Fibroblast of skin of left quadriceps (primary cell): ENCODE results near the gene LLGL1.
A peak's percentile ranks its signal among the peaks of the same experiment; 100 is the strongest.

ENCODE experiments used
- DNase-seq, 2 experiments: peaks; one replicate each; pipeline ENCODE4 v3.0.0-alpha.2; 2013; ENCODE audit warnings: low read depth in 2 of 2

Gene LLGL1

DNA sequence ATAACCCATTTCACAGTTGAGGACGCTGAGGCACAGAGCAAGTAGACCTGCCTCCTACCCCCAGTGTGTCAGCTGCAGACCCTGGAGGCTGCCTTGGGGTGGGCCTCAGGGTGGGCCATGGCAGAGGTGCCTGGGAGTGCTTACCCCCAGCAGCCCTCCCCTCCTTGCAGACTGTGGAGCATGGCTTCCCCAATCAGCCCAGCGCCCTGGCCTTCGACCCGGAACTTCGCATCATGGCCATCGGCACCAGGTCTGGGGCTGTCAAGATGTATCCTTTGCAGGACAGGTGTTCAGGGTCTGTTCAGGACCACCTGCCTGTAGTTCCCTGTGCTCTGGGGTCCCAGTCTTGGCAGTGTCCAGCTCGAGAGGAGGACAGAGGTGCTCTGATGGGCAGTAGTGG is 4.3 kb downstream of the LLGL1 start:
- no peak for DNase-seq

DNA sequence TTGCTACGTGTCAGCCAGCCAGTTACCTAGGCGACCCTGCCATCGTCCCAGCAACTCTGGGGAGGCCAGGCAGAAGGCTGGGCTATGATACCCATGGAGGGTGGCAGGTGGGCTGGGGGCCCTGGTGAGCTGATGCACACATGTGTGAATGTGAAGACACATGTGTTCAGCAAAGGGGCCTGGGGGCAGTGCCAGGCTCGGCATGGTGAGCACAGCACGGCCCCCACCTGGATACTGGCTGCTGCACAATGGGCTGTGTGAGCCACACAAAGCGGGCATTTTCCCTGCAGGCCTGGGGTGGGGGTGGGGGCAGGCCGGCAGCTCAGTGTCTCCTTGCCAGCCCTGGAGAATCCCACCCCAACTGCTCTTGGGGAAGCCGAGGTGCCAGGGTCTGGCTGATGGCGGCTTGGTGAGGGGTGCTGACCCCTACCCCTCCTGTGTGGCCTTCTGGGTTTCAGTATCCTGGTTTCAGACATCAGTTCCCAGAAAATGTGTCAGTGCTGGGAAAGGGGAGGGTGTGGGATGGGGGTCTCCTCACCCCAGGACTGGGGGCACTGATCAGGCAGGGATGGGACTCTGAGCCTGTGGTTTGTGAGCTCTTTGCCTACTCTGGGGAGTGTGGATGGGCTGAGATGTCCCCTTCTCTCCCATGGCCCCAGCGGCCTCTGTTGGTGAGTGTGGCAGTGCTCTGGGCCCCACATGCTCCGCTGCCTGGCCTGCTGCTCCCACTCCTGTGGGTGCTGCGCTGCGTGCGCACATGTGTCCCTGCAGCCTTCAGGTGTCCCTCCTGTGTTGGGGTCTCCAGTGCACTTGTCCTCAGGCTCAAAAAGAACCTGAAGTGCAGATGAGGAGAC is 5.1 kb downstream of the LLGL1 start:
- DNase-seq: no peak

DNA sequence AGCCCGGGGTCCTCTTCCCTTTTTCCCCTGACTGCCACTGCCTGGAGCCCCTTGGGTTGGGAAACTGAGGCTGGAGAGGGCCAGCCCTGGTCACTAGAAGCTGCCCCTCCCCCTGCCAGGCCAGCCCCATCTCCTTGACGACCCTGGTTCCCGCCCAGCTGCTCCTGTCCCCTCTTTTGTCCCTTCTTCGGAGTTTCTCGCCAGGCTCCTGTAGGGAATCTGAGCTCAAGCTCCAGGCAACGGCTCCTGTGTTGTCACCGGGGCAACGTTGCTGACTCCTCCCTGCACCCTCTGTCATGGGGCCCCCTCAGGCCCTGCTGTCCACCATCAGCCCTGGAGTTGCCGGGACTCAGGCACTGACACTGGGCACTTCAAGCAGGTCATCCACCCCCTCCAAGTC is 5.7 kb downstream of the LLGL1 start:
- no peak for DNase-seq

DNA sequence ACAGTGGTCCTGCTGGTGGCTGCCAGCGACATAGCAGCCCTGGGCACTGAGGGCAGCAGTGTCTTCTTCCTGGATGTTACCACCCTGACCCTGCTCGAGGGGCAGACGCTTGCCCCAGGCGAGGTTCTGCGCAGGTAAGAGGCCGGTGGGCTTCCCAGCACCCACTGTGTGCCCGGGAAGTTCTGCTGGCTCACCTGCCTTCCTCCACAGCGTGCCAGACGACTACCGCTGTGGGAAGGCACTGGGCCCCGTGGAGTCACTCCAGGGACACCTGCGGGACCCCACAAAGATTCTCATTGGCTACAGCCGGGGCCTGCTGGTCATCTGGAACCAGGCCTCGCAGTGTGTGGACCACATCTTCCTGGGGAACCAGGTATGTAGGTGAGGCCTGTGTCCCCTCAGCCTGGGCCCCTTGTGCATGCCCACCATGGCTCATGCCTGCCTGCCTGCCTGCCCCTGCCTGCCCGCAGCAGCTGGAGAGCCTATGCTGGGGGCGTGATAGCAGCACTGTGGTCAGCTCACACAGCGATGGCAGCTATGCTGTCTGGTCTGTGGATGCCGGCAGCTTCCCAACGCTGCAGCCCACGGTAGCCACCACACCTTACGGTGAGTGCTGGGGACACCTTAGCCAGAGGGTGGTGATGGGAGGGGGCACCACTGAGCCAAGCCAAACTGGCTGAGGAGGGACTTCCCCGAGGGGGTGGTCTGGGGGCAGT is 8.5 kb downstream of the LLGL1 start:
- no peak for DNase-seq

DNA sequence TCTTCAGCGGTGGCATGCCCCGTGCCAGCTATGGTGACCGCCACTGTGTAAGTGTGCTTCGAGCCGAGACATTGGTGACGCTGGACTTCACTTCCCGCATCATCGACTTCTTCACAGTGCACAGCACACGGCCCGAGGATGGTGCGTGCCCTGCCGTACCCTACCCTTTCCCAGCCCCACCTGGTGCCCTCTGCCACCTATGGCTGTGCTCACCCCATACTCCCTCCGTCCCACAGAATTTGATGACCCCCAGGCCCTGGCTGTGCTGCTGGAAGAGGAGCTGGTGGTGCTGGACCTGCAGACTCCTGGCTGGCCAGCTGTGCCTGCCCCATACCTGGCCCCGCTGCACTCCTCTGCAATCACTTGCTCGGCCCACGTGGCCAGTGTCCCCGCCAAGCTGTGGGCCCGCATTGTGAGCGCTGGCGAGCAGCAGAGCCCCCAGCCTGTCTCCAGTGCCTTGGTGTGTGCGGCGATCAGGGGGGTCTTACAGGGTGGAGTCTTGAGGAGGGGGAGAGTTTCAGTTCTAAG is 9.5 kb downstream of the LLGL1 start:
- no peak for DNase-seq

DNA sequence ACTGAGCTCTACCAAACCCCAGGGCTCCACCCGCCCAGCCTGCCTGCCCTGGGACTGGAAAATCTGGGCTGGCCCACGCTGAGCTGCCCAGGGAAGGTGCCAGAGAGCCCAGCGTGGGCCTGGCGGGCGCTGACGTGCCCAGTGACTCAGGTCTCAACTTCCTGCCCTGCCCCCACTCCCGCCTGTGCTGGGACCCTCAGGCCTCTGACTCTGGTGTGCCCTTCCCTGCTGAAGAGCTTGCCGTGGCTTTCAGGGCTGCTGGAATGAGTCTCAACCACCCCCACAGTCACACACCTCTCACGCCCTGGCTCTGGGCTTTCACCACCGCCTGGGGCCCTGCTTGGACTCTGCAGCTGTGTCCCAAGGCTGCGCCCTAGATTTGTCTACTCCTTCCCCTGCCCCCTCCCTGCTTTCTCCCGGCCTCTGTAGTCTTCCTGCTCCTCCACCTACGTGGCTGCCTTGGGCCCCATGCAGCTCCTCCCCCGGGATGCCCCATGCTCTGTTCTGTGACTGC is 10.4 kb downstream of the LLGL1 start:
- no peak for DNase-seq

DNA sequence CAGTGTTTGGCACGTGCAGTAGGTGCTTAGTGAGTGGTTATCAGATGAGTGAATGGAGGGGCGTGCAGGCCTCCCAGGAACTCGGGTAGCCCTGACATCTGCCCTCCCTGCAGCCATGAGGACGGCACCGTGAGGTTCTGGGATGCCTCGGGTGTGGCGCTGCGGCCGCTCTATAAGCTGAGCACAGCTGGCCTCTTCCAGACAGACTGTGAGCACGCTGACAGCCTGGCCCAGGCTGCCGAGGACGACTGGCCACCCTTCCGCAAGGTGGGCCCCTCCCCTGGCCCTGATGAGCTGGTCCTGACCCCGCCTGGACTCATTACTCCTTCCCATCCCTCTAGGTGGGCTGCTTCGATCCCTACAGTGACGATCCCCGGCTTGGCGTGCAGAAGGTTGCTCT is 11.1 kb downstream of the LLGL1 start:
- no peak for DNase-seq

DNA sequence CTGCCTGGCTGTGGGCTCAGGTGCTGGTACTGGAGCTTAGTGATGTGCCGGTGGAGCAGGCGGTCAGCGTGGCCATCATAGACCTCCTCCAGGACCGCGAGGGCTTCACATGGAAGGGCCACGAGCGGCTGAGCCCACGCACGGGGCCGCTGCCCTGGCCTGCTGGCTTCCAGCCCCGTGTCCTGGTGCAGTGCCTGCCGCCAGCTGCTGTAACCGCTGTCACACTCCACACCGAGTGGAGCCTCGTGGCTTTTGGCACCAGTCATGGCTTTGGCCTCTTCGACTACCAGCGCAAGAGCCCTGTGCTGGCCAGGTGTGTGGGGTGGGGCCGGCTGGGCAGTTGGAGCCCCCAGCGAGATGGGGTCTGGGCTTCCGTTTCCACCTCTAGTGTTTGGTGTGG is 12.0 kb downstream of the LLGL1 start:
- no peak for DNase-seq

DNA sequence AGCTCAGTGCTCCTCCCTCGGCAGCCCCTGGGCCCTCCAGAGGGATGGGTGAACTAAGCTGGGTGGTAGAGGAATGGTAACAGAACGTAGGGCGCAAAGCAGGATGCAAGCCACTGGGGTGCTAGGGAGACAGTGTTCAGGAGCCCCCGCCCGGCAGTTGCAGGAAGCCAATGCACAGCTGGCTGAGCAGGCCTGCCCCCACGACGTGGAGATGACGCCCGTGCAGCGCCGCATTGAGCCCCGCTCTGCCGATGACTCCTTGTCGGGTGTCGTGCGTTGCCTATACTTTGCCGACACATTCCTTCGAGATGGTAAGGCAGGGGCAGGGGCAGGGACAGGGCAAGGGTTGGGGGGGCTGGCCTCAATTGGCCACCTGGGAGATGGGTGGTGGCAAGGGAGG is 12.9 kb downstream of the LLGL1 start:
- DNase-seq: no peak

DNA sequence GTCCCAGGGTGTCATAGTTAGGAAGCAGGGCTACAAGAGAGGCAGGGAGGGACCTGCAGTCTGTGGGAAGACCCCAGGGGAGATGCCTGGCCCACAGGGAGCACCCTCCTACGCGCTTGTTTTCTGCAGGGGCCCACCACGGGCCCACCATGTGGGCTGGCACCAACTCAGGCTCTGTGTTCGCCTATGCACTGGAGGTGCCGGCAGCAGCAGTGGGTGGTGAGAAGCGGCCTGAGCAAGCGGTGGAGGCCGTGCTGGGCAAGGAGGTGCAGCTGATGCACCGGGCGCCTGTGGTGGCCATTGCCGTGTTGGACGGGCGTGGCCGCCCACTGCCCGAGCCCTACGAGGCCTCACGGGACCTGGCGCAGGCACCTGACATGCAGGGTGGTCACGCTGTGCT is 15.0 kb downstream of the LLGL1 start:
- DNase-seq: no peak

DNA sequence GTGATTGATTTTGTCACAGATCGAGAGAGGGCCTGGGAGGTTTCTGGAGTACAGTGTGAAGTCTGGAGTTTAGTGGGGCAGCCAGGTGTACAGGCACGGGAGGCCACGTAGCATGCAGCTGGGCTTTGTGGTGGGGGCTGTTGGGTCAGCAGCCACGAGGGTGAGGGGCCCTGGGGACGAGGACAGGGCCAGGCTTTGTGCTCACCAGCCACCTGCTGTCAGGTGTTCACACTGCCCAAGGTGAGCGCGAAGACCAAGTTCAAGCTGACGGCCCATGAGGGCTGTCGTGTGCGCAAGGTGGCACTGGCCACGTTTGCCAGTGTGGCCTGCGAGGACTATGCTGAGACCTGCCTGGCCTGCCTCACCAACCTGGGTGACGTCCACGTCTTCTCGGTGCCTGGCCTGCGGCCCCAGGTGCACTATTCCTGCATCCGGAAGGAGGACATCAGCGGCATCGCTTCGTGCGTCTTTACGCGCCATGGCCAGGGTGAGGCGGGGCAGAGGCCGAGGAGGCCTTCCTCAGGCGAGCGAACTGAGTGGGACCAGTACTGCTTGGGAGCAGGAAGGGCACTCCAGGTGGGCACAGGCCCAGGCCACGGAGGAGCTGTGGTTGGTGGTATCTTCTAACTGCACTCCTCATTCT is 15.9 kb downstream of the LLGL1 start:
- no peak for DNase-seq

DNA sequence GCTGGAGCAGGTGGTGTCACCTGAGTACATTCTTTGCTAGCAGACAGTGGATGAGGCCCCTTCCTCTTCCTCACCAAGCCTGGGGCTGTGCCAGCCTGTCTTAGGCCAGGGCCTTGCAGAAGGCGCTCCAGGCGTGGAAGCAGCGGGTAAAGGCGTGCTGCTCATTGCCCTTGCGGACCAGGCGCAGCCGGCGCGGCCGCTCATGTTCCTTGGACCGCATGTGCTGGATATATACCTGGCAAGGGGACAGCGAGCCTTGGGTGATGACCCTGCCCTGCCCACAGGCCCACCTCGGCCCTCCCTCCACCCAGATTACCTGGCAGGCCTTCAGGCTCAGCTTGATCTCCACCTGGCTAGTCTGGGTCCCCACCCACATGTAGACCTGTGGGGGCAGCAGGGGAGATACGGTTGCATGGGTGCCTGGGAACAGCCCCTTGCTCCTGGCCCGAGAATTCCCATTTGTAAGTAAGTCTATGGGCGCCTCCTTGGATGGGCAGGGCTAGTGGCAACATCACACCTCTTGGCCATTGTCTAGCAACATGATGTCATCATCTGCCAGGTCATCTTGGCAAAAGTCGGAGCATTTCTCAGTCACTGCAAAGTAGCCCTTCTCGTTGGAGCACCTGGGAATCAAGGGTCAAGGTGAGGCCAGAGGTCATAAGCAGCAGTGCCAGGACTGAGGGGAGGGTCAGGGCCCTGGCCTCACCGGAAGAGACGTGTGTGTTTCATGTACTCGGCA is 19.8 kb downstream of the LLGL1 start:
- DNase-seq: no peak

DNA sequence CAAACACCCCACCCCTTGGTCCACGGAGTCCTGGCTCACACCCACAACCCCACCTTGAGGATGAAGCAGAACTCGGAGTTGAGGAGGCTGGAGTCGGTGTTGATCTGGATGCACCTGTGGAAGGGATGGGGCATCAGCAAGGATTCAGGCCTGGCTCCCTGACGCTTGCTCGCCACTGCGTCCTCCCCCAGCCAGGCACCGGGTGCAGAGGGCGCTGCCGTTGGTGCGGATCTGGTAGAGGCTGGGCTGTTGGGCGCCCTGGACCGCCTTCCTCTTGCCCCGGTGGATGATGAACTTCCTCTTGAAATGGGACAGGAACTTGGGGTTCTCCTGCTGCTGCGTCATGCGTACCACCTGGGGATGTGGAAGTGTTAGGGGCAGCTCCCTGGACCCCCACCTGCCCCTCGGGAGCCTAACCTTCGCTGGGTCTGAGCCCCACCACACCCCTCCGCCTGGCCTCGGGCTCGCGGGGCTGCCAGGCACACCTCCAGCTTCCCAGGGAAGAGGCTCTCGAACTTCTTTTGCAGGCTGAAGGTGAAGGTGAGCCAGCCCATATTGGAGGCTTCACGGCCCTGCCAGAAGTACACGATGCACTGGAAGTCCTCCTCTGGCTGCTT is 20.8 kb downstream of the LLGL1 start:
- DNase-seq: no peak

DNA sequence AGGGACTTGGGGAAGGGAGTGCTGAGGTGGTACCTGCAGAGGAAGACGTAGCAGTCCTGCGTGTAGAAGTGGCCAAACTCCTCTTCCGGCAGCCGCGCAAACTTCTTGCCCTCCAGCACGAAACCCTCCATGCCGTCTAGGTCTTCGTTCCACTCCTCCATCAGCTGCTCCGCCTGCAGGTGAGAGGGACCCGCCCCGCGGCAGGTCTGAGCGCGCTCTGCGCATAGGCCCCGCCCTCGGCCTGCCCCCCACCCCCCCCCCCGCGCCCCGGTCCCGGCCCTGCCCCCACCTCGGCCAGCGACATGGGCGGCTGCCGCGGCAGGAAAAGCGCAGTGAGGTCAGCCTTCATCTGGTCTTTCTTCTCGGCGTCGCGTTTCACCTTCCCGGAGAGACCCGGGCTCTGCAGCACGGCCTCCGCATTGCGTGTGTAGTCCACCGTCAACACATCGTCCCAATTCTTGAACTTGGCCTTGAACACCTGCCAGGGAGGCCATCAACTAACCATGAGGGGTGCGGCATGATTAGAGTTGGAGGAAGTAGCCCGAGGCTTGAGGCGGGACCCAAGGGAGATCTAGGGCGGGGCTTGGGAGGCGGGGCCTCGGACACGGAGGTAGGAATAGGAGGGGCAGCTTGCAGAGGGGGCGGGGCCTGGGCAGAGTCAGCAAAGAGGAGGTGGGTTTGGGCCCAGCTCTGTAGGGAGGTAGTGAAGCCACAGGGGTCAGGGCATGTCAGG is 21.6 kb downstream of the LLGL1 start:
- DNase-seq: no peak

DNA sequence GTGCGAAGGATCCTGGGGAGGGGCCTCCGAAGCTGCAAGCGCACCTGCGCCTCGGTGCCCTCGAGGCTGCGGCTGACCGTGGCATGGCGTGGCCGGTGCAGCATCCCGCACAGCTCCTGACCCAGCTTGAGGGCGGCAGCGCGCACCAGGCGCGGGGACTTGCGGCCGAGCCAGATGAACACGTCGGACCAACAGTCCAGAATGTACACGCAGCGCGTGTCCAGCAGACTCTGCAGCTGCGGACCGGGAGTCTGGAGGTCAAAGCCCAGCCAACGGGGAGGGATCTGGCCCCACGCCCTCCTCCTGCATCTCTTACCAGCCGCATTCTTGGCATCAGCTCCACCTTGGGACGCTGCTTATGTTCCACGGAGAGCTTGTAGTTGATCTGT is 22.2 kb downstream of the LLGL1 start:
- no peak for DNase-seq

DNA sequence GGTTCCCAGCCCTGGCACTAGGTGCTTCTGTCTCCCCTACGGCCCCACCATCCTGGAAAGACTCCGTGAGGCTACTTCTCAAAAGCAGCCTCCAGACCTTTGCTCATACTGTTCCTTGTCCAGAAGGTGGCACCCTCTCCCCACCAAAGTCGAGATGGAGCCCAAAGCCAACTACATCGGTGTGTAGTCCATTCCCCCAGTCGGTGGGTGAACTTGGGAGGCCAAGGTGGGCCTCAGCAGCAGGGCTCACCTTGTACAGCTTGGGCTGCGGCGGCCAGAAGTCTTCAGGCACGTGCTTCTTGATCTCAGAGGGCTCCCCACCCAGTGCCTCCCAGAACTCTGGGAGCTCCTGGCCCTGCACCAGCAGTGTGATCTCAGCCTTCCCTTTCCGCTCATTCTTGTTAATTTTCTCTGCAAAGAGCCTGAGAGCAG is 22.9 kb downstream of the LLGL1 start:
- peak in 1 of 2 experiments; percentile 35 for DNase-seq

DNA sequence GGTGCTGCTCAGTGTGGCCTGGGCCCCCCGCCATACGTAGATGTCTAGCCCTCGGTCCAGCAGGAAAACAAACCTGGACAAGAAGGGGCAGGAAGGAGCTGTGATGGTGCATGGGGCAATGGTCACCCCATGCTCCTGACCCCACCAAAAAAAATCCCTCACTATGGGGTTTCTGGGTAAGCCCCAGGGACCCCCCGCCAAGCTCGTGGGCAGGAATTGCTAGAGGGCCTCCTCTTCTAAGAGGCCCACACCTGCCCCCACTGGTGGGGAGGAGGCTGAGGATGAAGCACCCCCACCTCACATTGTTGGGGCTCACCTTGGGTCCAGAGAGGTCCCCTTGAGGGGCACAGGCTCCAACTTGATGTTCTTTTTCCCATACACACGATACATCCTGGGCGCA is 23.4 kb downstream of the LLGL1 start:
- DNase-seq: no peak

DNA sequence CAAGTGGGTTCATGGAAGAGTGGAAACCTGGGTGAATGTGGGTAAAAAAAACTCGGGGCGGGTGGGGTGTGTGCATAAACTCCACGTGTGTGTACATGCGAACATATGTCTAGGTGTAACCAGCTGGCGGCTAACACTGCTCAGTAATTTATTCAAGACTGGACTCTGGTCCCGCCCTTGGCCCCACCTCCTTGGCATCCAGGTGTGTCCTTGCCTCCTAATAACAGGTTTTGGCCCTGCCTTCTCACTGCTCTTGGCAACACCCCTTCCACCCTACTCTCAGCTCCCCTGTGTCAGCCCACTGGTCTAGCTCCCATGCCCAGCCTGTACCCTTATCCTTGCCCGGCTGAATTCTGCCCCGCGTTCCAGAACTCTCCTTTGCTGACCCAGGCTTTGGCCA is 24.8 kb downstream of the LLGL1 start:
- no peak for DNase-seq

DNA sequence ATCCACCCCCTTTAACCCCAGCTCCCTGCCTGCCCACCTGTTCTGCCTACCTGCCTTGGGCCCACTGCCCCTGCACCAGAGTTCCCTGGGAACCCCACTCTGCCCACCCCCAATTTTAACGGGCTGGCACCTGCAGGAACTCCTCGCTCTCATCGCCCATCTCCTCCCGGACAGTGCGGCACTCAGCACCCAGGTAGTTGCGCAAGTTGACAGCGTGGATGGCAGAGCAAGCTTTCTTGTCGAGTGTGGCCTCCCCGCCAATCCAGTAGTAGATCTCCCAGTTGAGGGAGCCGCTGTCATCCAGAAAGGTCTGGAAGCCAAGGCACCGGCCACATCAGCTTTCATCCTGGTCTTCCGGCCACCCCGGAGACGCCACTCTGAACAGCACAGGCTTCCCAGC is 25.3 kb downstream of the LLGL1 start:
- DNase-seq: no peak

DNA sequence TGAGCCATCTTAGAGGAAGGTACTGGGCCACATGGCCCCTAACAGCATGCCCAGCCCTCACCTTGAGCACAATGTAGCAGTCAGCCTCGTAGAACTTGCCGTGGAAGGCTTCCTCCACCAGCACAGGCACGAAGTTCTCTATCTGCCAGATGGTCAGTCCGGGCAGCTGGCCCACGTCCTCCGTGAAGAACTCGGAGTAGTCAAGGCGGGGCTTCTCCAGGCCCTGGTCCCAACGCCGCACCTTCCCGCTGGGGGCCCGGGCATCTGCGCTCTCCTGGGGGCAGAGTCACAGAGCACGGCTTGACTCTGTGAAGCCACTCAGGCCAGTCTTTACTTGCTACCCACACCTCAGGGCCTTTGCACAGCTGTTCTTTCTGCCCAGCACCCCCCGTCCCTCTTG is 25.8 kb downstream of the LLGL1 start:
- no peak for DNase-seq

DNA sequence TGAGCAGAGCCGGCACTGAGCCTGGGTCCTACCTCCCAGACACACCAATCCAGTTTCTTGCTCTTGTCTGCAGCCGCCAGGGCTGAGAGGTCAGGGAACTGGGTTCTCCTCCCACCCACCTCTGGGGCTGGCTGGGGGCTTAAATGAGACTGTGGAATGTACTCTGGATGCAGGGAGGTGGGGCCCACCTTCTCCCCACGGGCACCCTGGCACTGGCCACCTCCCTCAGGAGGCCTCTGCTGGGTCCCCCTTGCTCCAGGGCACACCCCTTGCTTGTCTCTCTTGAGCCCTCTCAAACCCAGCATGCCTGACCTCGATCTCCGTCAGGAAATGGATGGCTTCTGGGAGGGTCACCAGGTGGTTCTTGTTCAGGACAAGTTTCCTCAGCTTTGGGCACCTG is 26.7 kb downstream of the LLGL1 start:
- DNase-seq: no peak
